GM12874 (cell line): ENCODE measurements around the gene RASAL2.

ENCODE experiments used
- TF ChIP-seq, protein P1 (sequence below): IDR thresholded peaks from 2 replicates; pipeline ENCODE4 v1.5.1; 2011; ENCODE audit warnings: low read depth, mild to moderate bottlenecking, control low read depth, low read length, moderate library complexity; ENCODE audit not compliant: insufficient read depth

Gene RASAL2

GRCh38 chr1:178407655-178408054 lies 313.8 kb downstream of the RASAL2 start:
- TF ChIP-seq, protein P1, sequence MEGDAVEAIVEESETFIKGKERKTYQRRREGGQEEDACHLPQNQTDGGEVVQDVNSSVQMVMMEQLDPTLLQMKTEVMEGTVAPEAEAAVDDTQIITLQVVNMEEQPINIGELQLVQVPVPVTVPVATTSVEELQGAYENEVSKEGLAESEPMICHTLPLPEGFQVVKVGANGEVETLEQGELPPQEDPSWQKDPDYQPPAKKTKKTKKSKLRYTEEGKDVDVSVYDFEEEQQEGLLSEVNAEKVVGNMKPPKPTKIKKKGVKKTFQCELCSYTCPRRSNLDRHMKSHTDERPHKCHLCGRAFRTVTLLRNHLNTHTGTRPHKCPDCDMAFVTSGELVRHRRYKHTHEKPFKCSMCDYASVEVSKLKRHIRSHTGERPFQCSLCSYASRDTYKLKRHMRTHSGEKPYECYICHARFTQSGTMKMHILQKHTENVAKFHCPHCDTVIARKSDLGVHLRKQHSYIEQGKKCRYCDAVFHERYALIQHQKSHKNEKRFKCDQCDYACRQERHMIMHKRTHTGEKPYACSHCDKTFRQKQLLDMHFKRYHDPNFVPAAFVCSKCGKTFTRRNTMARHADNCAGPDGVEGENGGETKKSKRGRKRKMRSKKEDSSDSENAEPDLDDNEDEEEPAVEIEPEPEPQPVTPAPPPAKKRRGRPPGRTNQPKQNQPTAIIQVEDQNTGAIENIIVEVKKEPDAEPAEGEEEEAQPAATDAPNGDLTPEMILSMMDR, result no peak

DNA sequence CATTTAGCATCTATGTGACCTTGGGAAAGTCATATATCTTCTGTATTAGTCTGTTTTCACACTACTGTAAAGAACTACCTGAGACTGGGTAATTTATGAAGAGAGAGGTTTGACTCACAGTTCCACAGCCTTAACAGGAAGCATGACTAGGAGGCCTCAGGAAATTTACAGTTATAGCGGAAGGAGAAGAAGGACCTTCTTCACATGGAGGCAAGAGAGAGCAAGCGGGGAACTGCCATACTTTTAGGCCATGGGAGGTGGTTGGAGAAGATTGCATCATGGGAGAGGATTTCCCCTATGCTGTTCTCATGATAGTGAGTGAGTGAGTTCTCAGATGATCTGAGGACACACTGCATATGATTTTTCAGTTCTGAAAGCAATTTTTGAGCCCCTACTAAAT lies 315.0 kb downstream of the RASAL2 start:
- TF ChIP-seq, protein P1, result no peak

DNA sequence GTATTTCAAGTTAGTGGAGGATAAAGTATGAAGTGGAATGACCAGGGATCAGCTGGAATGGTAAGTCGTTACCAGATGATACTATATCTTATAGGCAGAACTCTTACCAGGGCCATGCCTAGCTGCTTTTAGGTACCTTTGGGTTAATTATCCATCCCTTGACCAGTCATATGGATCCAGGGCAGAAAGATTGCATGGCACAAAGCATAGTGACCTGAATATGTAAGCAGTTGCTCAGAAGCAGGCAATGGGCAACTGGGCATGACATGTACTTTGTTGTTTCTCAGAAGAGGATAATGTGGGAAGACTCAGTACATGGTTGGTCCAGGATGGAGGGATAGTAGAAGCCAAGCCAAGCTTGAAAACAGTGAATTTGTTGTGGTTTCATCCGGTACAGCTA lies 315.6 kb downstream of the RASAL2 start:
- TF ChIP-seq, protein P1, result no peak

GRCh38 chr1:178411756-178412399 lies 318.0 kb downstream of the RASAL2 start:
- TF ChIP-seq, protein P1, result no peak

DNA sequence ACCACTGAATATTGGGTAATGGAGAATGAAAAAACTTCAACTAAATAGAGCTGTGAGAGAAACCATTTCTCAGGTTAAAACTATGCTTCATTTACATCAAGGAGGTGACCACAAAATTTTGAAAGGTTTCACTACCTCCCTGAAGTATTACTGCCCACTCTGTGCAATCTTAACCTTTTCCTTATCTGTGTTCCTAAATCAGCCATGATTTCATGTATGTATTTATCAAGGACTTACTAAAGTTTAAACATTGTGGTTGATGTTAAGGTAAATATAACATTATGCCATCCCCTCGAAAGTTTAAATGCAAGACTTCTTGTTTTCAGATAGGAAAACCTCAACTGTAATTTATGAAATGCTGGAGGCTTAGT lies 318.5 kb downstream of the RASAL2 start:
- TF ChIP-seq, protein P1, result no peak

DNA sequence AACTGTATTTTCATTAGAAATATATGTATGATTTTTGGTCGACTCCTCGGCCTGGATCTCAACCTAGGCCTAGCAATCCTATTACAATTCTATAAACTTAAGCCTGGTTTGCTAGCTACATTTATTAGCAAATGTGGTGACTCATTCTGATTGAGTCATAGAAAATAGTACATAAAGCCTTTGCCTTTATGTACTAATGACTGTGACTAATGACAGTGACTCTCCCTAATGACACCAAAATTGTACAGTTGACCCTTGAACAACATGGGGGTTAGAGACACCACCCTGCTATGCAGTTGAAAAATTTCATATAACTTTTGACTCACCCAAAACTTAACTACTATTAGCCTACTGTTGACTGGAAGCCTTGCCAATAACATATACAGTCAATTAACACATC lies 324.0 kb downstream of the RASAL2 start:
- TF ChIP-seq, protein P1, result no peak

DNA sequence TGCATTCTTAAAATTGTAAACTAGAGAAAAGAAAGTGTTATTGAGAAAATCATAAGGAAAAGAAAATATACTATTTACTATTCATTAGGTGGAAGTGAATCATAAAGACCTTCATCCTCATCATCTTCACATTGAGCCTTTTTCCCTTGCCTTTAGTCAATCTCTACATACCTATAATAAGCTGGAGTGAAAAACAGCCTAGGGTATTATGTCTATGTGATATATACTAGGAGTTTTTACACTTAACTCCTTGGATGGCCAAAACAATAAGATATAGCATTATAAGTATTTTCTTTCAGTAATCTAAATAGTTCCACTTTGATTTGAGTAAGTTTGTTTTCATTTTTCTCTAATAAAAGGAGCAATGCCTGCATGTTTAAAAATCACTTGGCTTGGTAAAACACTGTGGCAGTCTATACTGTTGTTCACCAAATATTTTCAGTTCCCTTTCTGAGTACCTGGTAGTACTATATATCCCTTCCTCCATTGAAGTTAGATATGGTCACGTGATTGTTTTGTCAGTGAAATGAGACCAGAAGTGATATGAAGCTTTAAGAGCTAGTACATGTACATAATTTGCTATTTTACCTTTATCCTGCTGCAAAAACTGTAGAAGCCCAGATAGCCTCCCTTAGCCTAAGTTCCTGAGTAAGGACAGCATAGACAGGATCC lies 324.5 kb downstream of the RASAL2 start:
- TF ChIP-seq, protein P1, result no peak
